HG02973 (cell line): ENCODE data around the gene MAGEB17.

Experiments used
- ATAC-seq: cut with Tn5 transposase; IDR thresholded peaks from one replicate; pipeline ENCODE4 v1.9.1; 2021; ENCODE audit warnings: moderate library complexity; ENCODE audit not compliant: unreplicated experiment

MAGEB17 gene

DNA sequence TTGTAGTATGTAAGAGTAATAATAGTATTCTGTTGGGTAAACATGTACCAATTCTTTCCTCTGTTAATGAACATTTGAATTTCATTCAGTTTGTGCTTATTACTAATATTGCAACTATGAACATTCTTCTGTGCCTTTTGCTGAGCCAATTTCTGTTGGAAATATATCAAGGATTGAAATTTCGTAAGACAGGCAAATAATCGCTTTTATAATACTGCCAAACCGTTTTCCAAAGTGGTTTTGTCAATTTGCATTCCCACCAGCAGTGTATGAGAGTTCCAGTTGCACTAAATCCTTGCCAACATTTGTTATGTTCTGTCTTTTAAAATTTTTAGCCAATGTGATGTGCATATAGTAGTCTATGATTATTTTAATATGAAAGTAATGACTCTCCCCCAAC lies 38.6 kb downstream of the MAGEB17 start:
- ATAC-seq: no peak

DNA sequence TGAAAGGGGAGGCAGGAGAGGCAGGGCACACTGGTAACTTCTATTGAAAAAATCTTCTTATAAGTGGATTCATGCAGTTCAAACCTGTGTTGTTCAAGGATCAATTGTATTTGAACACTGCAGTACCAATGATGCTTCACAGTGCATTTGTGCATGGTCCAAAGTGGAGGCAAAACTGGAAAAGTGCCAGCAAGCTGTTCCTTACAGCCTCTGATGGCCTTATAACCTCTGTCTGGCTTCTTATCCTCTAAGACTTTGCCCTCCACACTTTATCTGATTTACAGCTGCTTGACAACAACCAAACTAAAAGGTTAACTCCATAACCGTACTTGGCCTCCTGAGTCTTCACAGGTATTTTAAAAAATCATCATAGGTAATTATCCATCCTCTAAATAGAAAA lies 40.4 kb downstream of the MAGEB17 start:
- no peak for ATAC-seq

DNA sequence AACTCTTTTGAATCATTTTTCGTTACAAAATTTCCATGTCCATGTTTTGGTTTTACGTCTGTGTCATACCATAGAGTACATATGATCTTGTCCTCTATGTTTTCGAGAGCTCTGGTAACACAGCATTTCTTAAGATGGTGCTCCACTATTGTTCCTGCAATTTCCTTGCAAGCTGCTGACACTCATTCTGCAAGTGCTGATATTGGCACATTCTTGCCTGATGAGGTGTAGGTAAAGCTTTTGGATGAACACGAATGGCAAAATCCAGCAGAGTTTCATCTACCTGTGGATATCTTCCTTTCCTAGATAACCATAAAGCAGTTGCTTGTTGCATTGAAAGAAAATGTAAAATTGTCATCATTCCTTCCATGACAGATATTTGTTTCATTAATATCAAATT lies 41.3 kb downstream of the MAGEB17 start:
- no peak for ATAC-seq

DNA sequence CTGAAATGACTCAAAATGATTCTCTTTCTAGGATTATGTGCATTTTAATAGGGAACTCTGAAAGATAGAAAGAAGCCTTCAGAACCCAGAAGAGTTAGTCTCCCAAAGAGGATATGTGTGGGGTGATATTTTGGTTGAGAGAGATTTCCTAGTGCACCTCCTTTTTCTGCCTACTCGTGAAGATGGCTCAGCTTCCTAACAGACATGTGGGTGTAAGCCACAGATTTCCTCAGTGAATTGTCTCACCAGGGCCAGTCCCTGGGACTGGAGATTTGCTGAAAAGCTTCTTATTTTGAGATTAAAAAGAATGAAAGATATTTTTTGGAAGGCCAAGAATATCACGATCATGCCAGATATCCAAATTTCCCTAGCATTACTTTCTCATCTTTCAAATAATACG lies 42.8 kb downstream of the MAGEB17 start:
- ATAC-seq: no peak

DNA sequence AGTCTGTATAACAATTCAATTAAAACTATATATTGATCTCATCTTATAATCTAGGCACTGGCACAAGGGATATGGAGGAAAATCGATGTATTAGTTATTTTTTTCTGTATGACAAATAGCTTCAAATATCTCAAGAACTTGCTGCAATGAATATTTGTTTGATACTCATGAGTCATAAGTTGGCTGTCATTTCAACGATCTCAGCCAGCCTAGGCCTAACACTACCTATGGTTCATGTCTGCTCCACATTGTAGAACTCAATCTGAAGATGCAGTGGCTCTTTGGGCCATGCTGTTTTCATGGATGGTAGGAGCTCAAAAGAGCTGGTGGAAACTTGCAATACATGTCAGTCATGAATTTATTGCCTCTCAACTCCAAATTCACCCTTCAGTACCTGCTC lies 44.7 kb downstream of the MAGEB17 start:
- no peak for ATAC-seq

DNA sequence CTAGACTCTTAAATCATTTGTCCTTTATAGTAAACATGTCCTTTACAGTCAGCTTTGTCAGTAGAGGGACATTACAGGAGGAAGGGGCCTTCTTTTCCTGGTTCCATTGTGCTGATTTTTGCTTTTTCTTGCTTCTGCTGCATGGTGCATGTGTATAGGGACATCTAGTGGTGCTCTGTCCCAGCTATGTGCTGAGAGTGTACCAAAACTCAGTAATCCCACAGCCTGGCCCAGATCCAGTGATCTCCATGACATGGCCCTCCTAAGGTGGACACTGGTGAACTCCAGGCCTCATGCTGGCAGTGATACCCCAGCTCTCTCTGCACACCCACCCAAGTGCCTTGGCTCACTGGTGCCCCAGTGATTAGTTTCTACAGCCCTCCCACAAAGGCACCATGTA lies 45.2 kb downstream of the MAGEB17 start:
- ATAC-seq: no peak

DNA sequence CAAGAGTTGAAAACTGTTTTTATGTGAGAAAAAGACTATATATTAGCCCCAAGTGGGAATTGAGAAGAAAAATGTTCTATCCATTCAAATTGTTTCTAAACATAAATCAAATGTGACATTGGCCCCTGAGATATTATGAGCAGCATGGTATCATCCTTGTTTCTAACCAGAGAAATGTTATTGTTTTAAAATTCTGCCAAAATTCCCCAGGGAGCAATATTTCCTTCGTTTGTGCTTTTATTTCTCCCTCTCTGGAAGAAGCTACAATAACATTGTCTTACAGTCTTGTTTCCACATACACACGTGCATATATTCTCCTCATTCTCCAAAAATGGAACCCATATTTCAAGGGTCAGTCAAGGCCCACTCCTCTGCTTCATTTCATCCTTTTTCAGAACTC lies 46.7 kb downstream of the MAGEB17 start:
- ATAC-seq: no peak

DNA sequence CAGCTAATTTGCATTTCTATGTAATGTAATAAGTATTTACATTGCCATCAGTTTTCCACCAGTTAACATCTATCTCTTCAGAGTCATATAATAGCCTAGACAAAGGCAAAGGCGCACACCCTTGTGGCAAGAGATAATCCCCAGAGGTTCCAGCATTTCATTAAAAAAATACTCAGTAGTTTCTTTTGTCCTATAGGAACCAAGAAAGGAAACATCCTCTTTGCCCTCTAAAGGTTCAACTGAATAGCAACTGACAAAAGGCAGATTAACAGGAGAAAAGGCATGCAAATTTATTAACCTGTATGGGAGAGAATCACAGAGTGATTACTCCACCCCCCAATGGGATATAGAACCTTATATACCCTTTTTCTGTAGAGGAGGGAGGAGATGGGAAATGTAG lies 48.4 kb downstream of the MAGEB17 start:
- ATAC-seq: no peak
